Activated CD4-positive, alpha-beta T cell treated with anti-CD3 and anti-CD28 coated beads, Interleukin-10, Interleukin-2, amounts not matched to agents 100 ng/mL and 50 ng/mL, durations not matched to agents 16 hours and 8 hours (primary cell): ENCODE measurements around the gene PLAAT5.
"Not testable (repeated sequence)": the region's sequence is repeated elsewhere in the genome, so short reads cannot be mapped to it uniquely, and the experiment has no call there.

Experiments
- DNase-seq: peaks from one replicate; pipeline ENCODE4 v3.0.0-alpha.2; 2020

The PLAAT5 gene, protein sequence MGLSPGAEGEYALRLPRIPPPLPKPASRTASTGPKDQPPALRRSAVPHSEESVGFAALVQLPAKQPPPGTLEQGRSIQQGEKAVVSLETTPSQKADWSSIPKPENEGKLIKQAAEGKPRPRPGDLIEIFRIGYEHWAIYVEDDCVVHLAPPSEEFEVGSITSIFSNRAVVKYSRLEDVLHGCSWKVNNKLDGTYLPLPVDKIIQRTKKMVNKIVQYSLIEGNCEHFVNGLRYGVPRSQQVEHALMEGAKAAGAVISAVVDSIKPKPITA

DNA sequence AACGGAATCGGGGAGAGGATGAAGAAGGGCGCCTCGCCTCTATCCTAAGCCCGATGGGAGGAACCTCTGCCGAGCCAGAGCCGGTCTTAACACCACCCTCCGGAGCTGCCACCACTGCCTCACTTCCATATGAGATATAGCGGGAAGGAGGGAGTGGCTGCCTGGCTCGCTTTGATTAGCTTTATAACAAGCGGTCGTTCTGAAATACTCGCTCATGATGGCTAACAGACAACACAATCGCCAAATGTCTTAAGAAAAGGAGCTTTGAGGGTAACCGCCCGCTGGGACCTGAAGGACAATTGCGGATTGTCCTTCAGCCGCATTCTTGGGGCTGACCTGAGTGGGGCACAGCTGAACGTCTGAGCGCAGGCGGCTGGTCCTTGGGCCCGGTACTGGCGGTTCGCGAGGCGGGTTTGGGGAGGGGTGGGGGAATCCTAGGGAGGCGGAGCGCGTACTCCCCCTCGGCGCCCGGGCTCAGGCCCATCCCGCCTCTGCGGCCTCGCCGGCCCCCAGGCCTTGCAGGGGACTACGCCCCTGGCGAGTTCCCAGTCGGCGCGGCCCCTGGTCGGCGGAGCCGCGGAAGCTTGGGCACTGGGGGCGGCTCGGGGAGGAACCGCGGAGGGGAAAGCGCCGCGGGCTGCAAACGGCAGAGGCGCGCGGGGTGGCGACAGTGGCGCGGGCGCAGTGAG is at the start of gene PLAAT5:
PLAAT5 (minus strand) TSS at position 617 of the 689 bp plus-strand sequence; CDS start at position 484, 133 bp downstream.
- DNase-seq, result no peak

DNA sequence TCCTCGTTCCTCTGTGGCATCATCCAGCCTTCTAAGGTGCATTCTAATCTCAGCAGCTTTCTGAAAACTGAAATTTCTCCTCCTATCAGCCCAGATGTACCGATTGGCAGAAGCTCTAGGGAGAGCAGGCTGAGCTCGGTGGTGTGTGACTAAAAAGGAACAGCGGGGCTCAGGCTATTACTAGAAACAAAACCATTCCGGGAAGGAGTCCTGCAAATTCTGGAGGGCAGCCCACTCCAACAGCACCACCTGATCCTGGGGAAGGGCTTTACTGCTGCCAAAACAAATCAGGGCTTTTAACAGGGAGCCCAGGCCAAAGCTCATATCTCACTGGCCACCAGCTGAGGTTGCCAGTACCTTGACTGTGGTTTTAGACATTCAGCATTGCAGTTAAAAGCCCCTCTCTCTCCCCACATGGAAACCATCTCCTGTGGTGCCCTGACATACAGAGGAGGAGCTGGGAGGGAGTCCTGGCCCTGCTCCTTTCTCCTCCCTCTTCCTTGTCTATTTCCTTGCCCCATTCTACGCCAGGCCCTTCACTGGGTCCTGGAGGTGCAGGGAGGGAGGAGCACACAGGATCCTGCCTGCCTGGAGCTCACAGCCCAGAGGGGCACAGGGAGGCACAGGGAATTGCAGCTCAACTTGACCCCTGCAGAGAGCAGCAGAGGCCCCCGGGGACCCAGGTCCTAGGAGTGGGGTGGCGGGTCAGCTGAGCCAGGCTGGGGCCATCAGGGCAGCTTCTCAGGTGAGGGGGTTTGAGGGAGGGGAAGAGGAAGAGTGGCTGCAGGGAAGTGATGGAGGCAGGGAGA is 46.5 kb upstream of the PLAAT5 start:
- peak; percentile 72 for DNase-seq

- DNase-seq, result peak; percentile 75
Measured at GRCh38 chr11:63536669-63537292, 45.8 kb upstream of the PLAAT5 start, which contains the start of gene PLAAT4. PLAAT4 (plus strand) TSS chr11:63536808; CDS start chr11:63536869, 61 bp downstream.

DNA sequence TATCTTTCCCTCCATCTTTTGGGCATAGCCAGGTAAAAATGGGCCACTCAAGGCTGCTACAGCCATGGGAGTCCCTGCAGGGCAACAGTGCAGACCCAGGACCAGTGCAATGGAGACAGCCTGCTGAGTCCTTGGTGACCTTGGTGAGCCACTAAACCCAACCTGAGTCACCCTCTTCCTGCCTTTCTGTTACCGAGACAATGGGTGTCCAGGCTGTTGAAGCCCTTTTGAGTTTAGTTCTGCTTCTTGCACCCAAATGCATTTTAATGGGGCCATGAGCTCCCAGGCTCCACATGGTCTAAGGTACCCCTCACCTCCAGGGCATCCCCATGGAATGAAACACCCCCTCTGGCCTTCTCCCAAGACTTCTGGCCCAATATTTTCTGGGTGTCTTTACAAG is 44.8 kb upstream of the PLAAT5 start:
- DNase-seq, result peak; percentile 65

DNA sequence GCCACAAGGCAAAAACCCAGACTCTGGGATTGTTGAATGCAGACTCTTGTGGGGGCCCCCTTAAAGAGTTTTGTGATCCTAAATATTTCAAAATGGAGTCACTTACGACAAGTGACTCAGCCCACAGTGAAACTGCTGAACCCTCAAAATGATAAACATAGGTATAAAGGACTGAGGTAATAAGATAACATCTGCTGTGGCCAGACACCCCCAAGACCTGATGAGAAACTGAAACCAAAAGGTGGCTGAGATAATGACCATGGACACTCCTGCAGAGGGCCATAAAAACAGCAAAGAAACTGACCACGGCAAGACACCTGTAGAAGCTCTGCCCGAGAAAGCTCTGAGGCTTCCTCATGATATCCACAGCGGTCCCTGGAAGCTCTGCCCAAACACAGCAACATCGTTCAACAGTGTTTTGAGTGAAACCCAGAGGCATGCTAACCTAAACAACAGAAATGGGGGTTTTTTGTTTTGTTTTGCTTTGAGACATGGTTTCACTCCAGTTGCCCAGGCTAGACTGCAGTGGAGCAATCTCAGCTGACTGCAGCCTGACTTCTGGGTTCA is 44.0 kb upstream of the PLAAT5 start:
- DNase-seq, result peak; percentile 70

- DNase-seq, result no peak
Measured at GRCh38 chr11:63534076-63534475, 43.1 kb upstream of the PLAAT5 start.

DNA sequence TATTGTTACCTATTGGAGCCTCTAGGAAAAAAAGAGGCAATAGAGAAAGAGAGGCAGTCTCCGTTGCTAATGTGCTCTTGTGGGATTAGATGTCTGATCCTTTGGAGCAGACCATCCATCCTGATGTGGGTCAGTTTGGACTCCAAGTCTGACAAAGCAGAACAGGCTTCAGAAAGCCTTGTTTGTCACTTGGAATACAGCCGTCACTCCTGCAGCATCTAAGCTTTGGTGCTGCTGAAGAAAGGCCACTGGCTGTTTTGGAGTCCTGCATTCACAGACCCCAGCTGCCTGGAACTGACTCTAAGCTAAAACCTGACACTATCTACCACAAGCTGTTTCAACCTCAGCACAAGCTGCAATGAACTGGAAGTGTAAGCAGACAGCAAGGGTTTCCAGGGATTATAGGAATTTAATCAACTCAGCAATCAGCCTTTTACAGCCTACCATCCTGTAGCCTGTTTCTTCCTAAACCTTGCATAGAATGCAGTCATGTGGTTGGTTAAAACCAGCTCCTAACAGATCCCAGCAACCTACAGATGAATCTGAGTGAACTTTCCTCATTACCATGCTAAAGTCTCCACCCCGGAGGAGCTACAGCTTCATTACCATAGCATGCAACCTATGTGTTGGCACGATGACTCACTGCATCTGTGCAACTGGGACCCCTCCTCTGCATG is 42.0 kb upstream of the PLAAT5 start:
- DNase-seq, result no peak

DNA sequence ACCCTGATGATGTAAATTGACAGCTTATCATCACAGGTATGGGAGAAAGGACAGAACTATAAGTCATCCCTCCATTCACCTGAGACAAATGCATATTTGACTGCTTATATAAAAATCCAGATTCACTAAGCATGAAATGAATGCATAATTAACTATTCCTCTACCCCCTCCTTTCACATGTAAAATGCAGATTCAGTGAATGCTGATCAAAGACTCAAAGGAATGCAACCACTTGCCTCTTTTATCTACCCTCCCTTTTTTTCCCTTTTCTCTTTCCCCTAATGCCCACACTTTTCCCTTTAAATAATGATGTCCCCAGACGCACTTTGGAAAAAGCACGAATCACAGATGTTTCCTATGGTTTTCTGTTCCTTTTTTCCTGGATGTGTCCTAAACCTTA is 41.1 kb upstream of the PLAAT5 start:
- DNase-seq, result no peak

DNA sequence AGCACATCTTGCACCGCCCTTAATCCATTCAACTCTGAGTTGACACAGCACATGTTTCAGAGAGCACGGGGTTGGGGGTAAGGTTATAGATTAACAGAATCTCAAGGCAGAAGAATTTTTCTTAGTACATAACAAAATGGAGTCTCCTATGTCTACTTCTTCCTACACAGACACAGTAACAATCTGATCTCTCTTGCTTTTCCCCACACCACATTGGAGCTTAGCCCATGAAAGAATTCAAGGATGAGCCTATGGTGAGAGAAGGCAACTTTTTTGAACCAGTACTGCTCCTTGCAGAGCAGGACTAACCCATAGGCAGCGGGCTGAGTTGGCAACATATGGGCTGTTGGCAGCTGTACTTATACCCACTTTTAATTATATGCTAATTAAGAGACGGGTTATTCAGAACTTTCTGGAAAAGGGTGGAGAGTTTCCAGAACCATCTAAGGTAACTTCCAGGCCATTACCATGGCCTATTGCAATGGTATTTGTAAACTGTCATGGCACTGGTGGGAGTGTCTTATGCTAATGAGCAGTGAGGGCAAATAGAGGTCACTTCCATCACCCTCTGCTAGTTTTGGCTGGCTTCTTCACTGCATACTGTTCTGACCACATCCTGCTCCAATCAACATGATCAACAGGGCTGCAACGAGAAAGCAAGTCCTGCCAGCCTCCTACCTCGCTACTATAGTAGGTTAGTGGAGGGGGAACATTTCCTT is 40.3 kb upstream of the PLAAT5 start:
- DNase-seq, result peak; percentile 65

DNA sequence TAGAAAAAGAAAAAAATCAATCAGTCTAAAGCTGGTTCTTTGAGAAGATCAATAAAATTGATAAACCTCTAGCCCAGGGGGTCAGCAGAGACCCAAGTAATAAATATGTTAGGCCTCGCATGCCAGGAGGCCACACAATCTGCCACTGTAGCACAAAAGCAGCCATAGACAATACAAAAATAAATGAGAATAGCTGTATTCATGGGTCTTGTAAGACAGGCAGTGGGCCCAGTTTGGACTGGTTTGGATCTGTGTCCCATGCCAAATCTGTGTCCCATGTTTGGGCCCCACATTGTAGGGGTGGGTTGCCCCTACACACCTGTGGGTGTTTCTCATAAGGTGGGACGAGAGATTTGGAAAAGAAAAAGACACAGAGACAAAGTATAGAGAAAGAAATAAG is 39.1 kb upstream of the PLAAT5 start:
- DNase-seq, result no peak

- DNase-seq, result not testable (repeated sequence)
Measured at GRCh38 chr11:63529373-63529772, 38.4 kb upstream of the PLAAT5 start.

DNA sequence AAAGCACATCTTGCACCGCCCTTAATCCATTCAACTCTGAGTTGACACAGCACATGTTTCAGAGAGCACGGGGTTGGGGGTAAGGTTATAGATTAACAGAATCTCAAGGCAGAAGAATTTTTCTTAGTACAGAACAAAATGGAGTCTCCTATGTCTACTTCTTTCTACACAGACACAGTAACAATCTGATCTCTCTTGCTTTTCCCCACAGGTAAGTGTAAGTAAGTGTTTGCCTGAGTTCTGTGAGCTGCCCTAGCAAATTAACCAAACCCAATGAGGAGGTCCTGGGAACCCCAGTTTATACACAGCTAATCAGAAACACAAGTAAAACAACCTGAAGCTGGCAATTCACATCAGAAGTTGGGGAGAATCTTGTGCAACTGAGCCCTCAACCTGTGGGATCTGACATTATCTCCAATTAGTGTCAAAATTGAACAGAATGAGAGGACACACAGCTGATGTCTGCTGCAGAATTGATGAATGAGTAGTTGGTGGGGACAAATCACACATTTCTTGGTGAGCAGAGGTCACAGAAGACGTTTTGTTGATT is 37.8 kb upstream of the PLAAT5 start:
- DNase-seq, result not testable (repeated sequence)

DNA sequence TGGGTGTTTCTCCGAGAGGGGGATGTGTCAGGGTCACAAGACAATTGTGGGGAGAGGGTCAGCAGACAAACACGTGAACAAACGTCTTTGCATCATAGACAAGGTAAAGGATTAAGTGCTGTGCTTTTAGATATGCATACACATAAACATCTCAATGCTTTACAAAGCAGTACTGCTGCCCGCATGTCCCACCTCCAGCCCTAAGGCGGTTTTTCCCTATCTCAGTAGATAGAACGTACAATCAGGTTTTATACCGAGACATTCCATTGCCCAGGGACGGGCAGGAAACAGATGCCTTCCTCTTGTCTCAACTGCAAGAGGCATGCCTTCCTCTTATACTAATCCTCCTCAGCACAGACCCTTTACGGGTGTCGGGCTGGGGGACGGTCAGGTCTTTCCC is 37.2 kb upstream of the PLAAT5 start:
- not testable (repeated sequence) for DNase-seq

GRCh38 chr11:63527667-63528066 is 36.7 kb upstream of the PLAAT5 start:
- no peak for DNase-seq

GRCh38 chr11:63523151-63523550 is 32.2 kb upstream of the PLAAT5 start:
- DNase-seq, result no peak

DNA sequence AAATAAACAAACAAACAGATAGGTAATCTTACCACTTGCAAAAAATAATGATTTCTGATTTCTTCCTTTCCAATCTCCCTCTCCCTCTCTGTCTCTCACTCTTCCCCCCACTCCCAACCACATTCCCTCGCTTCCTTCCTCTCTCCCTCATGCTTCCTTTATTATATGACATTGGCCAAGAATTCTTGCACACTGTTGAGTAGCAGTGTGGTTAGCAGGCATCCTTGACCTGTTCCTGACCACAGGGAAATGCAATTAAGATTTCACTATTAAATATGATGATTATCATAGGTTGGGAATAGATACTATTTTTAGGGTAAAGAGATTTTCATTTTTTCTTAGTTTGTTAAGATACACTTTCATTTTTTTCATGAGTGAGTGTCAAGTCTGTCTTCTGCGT is 30.9 kb upstream of the PLAAT5 start:
- no peak for DNase-seq

DNA sequence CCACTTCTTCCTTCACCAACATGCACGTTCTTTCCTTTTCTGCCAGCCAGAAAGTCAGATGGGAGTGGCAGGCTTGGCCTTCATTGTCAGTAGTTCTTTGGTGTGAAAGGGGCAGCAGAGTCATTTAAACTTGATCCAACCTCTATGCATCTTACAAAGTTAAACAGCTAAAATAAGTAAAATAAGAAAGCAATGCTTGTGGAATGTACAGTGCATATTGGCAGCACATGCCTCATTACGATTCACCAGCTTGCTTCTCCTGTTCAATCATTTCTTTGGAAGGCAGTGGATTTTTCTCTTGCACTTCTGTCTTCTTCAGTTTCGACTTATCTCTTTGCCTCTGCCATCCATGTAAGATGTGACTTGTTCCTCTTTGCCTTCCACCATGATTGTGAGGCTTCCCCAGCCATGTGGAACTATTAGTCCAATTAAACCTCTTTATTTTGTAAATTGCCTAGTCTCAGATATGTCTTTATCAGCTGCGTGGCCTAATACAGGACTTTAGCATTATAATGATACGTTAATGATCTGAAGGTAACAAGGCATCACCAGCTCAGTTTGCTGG is 29.7 kb upstream of the PLAAT5 start:
- no peak for DNase-seq

DNA sequence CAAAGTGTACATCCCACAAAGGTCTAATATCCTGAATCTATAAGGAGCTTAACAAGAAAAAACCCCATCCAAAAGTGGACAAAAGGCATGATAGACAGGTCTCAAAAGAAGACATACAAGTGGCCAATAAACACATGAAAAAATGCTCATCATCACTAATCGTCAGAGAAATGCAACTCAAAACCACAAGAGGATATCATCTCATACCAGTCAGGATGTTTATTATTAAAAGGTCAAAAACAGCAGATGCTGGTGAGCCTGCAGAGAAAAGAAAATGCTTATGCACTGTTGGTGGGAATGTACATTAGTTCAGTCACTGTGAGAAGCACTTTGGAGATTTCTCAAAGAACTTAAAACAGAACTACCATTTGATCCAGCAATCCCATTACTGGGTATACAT is 27.6 kb upstream of the PLAAT5 start:
- no peak for DNase-seq

DNA sequence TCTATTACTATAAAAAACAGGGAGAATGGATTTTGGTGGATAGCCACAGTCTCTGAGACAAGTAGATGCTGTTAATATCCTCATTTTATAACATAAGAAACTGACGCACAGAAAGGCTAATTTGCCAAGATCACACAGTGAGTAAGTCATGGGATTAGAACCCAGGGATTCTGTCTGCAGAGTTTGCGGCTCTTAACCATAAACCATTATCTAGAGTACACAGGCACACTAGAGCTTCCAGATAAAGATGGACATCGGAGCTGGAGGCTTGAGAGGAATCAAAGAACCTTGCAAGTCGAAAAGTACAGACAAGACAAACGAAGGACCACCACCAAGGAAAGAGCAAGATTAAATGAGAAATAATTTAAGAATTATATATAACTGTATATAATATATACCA is 26.2 kb upstream of the PLAAT5 start:
- DNase-seq, result no peak

GRCh38 chr11:63516109-63516508 is 25.1 kb upstream of the PLAAT5 start:
- DNase-seq, result no peak

- no peak for DNase-seq
Measured at GRCh38 chr11:63512816-63513215, 21.8 kb upstream of the PLAAT5 start.
